ENCODE results near the gene SLC22A24. TPM values are rescaled to one million over a fixed set of nuclear protein-coding genes. Genes with fewer than 3 reads are reported as not detected.

The SLC22A24 gene
- total RNA-seq, 1 donor from 2014 or later, result not detected

GRCh38 chr11:63155794-63156193, 11.8 kb upstream of the SLC22A24 start:
- intact Hi-C loops (cut with DNase I), result no loop called here
- DNase-seq (no peak), ATAC-seq (no peak)
- no peak overlapping the region for H3K27ac ChIP-seq
- H3K27me3 ChIP-seq (ENCODE audit: low read depth), result peaks cover 9% of the 10 kb centered on the region
- H3K4me1 ChIP-seq, result no peaks in the 10 kb centered on the region
- no peaks in the 10 kb centered on the region for H3K36me3 ChIP-seq
- TF ChIP-seq CTCF (IDR thresholded peaks at IDR 0.05), result no peak
- peaks cover 4% of the 10 kb centered on the region for H3K9me3 ChIP-seq
- H3K4me3 ChIP-seq, result no peak overlapping the region

- Histone ChIP-seq H3K27ac (no peak overlapping the region), H3K36me3 (no peaks in the 10 kb centered on the region), H3K9me3 (no peaks in the 10 kb centered on the region), H3K4me3 (no peak overlapping the region), H3K4me1 (peaks cover 6% of the 10 kb centered on the region), H3K27me3 (ENCODE audit: low read depth) (no peaks in the 10 kb centered on the region)
- DNase-seq (no peak), ATAC-seq (no peak)
- intact Hi-C loops (cut with DNase I), result no loop called here
- no peak for TF ChIP-seq CTCF (IDR thresholded peaks at IDR 0.05)
These were observed 2.6 kb upstream of the SLC22A24 start for GRCh38 chr11:63146581-63146980.

- intact Hi-C loops (cut with DNase I), result no loop called here
- Histone ChIP-seq H3K4me3 (no peak overlapping the region), H3K36me3 (no peaks in the 10 kb centered on the region), H3K27me3 (ENCODE audit: low read depth) (no peaks in the 10 kb centered on the region), H3K27ac (no peak overlapping the region), H3K9me3 (no peaks in the 10 kb centered on the region), H3K4me1 (peaks cover 6% of the 10 kb centered on the region)
- DNase-seq (no peak), ATAC-seq (no peak)
- no peak for TF ChIP-seq CTCF (IDR thresholded peaks at IDR 0.05)
These were observed 1.6 kb downstream of the SLC22A24 start for GRCh38 chr11:63142459-63142858.

- peaks cover 10% of the 10 kb centered on the region for H3K27me3 ChIP-seq (ENCODE audit: low read depth)
- no peaks in the 10 kb centered on the region for H3K36me3 ChIP-seq
- ATAC-seq (no peak), DNase-seq (no peak)
- H3K27ac ChIP-seq, result no peak overlapping the region
- H3K4me3 ChIP-seq, result no peak overlapping the region
- no peaks in the 10 kb centered on the region for H3K9me3 ChIP-seq
- intact Hi-C loops (cut with DNase I), result no loop called here
- H3K4me1 ChIP-seq, result no peaks in the 10 kb centered on the region
- no peak for TF ChIP-seq CTCF (IDR thresholded peaks at IDR 0.05)
These were observed 10.8 kb downstream of the SLC22A24 start for GRCh38 chr11:63132985-63133775.

GRCh38 chr11:63099555-63099954, 44.5 kb downstream of the SLC22A24 start:
- no peaks in the 10 kb centered on the region for H3K4me1 ChIP-seq
- H3K4me3 ChIP-seq, result no peak overlapping the region
- no peaks in the 10 kb centered on the region for H3K27me3 ChIP-seq (ENCODE audit: low read depth)
- intact Hi-C loops (cut with DNase I), result no loop called here
- no peak for TF ChIP-seq CTCF (IDR thresholded peaks at IDR 0.05)
- peaks cover 29% of the 10 kb centered on the region for H3K9me3 ChIP-seq
- DNase-seq, result no peak
- no peak for ATAC-seq
- H3K36me3 ChIP-seq, result no peaks in the 10 kb centered on the region
- H3K27ac ChIP-seq, result no peak overlapping the region

All from lower lobe of right lung (tissue), 2 donors.